GM21423 (cell line): ENCODE results near the gene TTLL11.
A peak's percentile ranks its signal among the peaks of the same experiment; 100 is the strongest.

Source experiments
- ATAC-seq: cut with Tn5 transposase; IDR thresholded peaks from one replicate; pipeline ENCODE4 v1.9.1; 2021; ENCODE audit warnings: mild to moderate bottlenecking, moderate library complexity; ENCODE audit not compliant: unreplicated experiment

Gene TTLL11

DNA sequence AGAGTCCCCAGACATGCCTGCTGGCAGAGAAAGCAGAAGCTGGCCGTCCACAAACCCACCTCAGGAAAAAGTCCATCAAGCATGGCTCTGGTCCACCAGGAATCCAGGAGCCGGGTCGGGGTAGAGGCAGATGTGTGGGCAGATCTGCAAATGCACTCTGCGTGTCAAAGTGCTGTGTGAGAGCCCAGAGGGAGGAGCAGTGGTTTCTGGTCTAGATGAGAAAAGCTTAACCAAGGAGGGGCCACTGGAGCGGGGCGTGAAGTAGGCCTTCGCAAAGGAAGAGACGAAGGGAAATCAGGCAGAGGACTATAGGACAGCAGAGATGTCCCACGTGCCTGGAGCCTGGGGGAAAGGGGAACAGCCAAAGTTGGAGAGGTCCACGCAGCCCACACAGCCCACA is 40.0 kb downstream of the TTLL11 start:
- no peak for ATAC-seq

DNA sequence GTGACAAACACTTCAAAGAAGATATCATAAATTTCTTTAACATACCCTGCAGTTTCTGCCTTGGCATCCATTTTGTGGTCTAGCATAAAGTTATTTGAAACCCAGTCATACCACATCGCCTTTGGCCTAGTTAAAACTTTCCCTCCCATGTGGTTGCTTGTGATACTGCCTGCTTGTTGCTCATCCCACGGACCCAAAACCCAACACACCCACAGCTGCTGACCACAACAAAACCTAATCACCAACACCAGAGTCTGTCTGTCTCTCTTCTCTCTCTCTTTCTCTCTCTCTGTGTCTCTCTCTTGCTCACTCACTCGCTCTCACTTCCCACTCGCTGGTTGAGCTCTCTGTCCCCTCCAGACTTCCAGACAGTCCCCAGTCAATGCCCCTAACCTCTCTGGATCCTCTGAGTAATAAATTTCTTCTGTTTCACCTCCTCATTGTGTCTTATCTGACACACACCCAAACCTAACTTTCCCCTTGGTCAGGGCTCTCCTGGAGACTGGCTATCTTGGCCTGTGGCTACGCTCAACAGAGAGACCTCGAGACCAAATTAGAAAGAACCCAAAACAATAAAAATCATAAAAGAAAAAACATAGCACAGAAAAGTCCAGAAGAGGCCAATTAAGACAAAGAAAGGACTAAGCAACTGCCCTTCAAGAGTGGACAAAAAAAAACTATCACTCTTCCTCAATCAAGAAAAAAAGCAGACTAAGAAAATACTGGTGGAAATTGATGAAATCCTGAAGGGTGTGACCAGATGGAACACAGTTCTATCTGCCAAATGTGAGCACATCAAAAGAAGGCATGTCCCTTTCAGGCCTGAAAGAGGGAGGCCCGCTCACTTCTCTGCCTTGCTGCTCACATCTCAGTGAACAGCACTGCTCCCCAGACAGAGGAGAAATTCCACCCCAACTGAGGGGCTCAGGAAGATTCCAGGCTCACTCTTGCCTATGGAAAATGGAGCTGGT is 41.5 kb downstream of the TTLL11 start:
- peak; percentile 60 for ATAC-seq

DNA sequence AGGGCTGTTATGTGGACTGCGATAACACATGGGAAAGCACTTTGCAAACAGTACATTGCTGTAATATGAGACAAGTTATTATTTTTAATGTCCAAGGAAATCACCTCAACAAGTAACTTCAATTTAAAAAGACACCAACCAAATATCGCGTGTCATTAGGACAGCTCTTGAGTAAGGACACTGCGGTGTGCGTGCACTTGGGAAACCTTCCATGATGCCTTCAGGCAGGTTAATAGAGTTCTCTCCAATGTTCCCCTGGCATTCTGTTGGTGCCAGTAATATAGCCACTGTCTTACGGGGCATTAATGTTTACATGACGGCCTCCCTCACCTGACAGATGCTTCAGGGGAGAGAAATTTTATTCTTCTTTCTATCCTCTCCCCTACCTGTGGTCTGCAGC is 42.9 kb downstream of the TTLL11 start:
- ATAC-seq = no peak

DNA sequence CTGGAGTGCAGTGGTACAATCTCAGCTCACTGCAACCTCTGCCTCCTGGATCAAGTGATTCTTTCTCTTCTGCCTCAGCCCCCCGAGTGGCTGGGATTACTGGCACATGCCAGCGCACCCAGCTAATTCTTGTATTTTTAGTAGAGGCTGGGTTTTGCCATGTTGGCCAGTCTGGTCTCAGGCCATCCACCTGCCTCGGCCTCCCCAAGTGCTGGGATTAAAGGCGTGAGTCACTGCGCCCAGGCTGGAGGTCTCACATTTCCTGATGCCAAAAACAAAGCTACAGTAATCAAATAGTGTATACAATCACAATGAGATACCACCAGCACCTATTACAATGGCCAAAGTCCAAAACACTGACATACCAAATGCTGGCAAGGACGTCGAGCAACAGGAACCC is 51.1 kb downstream of the TTLL11 start:
- no peak for ATAC-seq

DNA sequence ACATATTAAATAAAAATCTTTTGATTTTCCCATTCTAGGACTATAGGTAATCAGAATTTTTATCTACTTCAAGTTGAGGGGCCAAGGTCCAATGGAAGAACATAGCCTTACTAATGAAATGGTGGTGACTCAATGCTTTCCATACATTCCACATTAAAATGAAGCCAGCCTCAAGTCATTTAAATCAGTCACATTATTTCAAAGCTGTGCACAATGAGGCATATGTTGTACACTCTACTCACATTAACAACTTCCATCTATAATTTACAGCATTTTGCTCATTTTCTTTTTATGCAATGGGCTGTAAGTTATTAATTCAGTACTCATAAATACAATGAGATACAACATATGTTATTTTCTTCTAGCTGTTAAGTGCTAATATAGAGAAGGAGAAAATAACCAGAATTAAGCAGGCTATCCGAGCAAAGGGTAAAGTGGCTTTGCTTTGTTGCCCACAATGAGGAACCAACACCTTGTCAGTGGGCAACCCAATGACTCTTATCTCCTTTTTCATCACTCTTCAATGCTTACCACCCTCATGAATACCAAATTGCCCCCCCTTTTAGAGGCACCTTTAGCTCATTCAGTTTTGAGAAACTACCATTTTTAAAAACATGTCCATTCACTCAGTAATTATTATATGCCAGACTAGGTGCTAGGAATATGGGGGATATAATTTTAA is 52.4 kb downstream of the TTLL11 start:
- ATAC-seq = no peak

DNA sequence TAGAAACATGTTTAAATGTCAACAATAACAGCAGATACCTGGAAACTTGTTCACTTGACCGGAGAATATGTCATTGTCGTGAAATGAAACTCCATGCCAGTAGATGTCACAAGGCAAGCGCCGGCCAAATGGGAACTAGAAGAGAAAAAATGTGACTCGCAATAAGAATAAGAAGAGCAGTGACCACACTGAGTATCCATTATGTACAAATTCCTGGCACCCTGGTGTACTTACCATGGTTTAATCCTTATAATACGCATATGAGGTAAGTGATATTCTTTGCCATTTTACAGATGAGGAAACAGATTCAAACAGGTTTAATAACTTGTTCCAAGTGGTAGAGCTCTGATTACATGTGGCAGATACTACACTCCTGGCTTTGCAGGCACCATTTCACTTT is 53.9 kb downstream of the TTLL11 start:
- no peak for ATAC-seq

DNA sequence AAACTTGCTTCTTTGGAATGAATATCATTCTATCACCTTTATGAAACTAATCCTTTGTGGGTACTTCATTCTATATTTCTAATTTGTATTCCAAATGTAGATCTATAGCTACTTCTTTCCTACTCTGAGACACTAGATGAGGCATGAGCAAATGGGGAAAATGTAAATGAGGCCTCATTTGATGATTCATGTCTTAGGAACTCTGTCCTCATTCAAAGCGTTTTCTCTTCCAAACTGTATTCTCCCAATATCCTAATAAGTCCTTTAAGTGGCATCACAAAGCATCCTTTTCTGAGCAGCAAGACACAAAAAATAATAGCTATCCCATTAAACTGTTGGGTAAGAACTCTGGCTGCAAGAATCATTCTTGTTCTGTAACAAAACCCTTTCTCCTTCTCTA is 56.1 kb downstream of the TTLL11 start:
- ATAC-seq = no peak

DNA sequence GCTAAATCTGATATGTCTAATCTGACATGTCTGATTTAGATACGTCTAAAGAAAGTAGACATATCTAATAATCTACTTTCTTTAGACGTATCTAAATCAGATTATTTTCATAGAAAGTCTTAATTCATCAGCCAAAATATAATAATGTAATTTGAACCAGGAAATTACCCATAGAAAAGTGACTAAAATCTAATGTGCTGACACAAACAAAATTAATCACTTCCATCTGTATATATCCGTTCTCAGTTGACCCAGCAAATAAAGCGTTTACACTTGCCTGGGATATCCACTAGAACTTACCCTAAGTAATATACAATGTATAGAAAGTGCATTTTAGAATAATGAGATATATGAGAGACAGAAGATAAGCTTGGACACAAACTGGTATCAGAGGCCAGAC is 56.7 kb downstream of the TTLL11 start:
- ATAC-seq = no peak

DNA sequence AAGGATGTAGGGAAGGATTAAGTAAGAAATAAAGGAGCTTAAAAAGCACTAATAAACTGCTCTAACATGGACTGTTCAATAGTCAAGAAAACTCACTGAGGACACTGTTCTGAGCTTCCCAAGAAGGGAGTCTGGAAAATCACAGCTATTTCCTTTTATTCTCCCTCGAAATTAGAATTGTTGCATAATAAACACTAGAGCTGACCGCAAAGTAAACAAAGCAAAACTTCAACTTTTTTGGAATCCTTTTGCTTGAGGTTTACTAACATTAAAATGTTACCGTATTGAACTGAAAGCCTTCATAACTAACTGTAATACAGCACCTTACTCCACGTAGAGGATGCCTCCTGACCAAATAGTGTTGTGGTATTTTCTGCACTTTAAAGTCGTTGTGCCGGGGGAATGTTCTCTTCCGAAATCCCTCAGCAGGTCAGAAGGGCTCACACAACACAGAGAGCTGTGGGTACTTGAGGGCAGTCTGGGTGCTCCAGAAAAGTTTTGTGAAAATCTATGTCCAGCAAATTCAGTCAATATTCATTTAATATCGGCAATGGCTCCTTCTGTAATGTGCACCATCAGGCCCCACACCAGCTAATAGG is 59.2 kb downstream of the TTLL11 start:
- ATAC-seq = no peak

DNA sequence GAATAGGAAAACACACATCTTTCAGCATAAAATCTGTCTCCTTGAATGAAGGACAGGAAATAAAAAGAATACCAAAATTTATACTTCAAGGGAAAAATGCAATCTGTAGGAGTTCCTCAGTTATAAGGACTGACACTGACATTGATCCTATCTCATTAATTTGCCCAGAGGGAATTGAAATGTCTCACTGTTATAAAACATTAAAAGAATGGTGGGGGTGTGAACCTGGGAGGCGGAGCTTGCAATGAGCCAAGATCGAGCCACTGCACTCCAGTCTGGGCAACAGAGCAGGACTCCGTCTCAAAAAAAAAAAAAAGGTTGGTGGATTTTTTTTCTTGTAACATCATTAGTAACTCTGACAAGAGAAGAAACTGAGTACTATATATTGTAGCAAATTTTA is 60.8 kb downstream of the TTLL11 start:
- no peak for ATAC-seq

DNA sequence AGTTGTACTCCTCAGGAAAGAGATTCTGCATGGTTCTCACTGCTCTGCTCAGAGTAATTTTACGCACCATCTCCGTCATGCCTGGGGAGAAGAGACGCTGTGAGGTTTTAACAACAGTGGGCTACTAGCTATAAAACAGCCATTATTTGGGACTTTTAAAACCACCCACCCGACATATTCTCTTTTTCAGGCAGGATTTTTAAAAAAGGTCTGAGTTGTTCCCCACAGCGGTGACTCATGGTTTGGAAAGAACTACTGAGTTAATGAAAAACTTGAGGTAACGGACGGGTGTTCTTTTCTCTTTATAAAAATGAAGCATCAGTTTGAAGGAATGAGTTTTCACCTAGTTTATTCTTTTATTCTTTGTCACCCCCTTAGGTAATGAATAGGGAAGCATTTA is 61.3 kb downstream of the TTLL11 start:
- ATAC-seq = no peak

DNA sequence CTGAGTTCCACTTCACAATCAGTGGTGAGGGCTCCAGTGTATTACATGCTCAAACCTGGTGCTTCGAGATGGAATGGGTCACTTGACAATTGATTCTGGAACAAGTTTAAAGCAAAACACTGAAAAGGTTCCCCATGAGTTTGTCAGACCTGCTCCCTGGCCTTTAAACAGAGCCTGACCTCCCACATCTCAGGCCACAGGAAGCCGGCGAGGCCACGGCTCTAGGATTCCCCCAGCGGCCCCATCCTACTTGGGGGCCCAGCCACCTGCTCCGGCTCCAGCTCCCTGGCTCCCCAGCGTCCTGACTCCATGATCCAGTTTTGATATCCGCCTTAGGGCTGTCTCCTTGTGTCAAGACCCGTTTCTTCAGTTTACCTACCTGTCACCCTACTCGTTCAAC is 62.0 kb downstream of the TTLL11 start:
- ATAC-seq = no peak

DNA sequence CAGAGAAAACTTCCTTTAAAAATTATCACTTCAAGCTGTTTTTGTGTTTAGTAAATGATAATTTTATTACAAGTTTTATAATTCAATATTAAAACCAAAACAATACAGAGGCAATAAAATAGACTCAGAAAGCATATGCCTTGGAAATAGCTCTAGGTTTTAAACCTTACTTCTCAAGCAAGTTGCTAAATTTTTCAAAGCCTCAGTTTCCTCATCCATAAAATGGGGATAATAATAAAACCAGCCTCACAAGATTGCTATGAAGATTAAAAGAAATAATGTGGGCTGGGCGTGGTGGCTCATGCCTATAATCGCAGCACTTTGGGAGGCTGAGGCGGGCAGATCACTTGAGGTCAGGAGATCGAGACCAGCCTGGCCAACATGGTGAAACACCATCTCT is 62.8 kb downstream of the TTLL11 start:
- no peak for ATAC-seq

DNA sequence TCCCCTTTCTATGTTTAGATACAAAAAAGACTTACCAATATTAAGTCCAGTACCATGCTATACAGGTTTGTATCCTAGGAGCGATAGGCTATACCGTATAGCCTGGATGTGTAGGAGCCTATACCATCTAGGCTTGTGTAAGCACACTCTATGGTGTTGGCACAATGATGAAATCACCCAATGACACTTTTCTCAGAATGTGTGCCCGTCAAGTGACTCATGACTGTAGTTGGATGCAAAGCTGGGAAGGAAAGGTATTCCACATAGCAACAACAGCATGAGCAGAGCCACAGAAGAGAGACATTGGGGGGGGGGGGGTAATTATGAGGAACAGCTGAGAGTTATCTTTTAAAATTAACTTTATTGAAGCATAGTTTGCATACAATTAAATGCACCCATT is 63.2 kb downstream of the TTLL11 start:
- ATAC-seq = no peak

DNA sequence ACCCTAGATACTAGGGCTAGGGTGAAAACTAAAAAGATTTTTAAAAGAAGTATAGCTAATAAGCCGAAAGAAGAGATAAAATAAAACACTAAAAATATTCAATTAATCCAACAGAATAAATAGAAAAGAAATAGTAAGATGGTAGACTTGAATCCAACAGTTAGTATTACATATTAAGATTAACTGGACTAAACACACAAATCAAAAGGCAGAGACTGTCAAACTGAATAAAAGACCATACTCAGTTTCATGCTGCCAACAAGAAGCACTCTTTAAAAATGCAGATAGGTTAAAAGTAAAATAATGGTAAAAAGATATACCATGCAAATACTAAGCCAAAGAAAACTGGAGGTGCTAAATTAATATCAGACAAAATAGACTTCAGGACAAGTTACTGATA is 65.0 kb downstream of the TTLL11 start:
- ATAC-seq = no peak

DNA sequence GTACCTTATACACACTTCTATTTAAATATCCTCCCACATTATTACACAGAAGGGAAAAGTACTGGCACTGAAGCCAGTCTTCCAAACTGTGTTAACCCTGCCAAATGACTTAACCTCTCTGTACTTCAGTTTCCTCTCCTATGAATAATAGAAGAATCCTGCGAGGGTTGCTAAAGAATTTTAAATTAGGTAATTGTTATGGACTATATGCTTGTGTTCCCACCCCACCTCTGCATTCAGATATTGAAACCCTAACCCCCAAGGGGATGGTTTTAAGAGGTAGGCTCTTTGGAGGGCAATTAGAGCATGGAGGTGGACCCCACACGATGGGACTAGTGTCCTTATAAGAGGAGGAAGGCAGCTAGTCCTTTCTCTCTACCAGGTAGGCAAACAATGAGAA is 72.7 kb downstream of the TTLL11 start:
- ATAC-seq = no peak

DNA sequence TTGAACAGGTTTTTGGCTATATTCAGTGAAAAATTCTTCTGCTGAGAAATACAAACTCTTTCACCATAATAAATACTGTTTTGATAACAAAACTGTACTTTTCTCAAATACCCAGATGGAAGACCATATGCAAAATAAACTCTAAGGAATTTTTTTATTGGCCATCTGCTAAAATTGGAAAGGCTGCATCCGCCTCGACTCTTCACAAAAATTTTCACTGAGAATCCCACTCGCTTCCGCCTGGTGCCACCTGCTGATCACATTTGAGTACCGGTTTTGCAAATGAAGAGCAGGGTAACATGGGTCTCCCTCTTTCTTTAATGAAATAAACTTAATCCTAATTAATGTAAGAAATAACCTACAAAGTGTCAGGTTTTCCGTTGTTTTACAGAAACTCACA is 76.4 kb downstream of the TTLL11 start:
- ATAC-seq = no peak

DNA sequence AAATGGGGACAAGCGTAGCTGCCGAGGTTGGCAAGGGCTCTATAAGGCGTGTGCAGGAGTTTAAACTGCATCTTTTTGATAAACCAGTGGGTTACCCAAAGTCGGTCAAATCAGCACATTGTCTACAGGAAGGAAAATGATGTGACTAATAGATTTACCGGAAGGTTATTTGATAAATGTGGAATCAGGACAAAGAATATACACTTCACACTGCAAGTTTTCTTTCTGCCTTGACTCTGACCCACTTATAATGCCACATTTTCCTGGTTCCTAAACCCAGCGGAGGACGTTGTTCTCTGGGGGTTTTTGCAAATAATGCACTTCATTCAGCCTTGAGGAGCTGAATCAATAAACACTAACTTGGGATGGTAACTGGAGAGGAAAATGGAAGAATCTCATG is 76.8 kb downstream of the TTLL11 start:
- ATAC-seq = no peak

DNA sequence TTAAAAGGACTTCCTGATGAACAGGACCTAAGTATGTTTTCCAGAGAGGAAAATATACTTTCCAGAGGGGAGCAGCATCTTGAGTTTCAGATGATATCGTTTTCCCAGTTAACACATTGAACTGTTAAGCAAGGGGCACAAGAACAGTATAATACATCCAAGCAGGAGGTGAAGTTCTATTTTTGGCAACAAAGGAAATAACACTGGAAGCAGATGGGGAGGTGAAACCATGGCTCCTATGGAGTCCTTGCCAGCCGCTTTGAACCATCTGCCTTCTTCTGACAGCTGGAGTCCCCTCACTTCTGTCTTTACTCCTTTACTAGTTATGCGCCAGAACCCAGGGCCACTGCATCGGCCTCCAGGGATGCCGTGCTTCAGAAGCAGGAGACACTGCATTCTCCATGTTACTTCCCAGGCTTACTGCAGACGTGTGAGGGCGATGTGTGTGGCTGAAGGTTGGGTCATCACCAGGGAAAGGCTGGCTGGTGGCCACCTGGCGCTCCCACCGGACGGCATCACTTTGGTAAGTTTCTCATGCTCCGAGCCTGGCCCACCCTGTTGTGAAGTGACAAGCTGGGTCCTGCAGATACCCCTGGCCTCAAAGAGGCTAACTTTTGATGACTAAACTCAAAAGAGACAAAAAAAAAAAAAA is 77.8 kb downstream of the TTLL11 start:
- ATAC-seq = no peak

DNA sequence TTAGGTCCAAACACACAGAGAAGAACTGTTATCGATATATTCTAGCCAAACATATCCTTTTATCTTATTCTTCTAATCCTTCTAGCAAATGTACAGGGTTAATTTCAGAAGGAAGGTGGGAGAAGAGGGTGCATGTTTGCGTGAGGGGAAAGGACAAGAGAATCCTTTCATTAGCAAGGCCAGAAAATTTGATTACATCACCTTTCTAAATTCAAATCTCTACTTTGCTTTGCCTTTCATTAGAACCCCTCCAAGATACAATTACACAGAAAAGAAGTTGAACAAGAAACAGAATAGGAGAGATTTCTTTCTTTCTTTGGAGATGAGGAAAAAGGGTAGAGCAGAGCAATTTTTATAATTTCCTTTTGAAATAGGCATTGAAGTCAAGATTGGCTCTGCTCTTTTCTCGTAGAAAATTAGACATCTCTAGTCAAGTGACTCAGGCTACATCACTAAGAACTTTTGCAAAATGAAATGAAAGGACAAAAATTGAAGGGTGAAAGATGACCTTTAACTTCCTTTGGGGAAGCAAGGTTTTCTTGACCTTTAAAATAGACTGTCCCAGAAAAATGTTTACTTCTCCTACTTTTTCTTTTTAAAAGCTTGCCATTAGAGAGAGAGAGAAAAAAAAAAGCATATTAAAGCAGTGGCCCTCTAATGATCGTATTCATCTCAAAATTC is 81.2 kb downstream of the TTLL11 start:
- no peak for ATAC-seq

DNA sequence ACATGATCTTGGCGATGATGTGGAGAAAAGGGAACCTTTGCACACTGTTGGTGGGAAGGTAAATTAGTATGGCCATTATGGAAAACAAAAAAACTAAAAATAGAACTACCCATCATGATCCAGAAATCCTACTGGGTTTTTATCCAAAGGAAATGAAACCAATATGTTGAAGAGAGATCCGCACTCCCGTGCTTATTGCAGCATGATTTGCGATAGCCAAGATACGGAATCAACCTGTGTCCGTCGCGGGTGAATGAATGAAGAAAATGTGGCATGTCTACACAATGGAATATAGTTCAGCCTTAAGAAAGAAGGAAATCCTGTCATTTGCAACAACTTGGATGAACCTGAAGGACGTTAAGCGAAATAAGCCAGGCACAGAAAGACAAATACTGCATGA is 84.5 kb downstream of the TTLL11 start:
- ATAC-seq = no peak
